ENCODE data around the gene DBR1. TPM values are rescaled to one million over a fixed set of nuclear protein-coding genes. Genes with fewer than 3 reads are reported as not detected.

Gene DBR1
- total and polyA plus RNA-seq, 2 of the 13 experiments (the other 11 are each of a cell fraction or from before 2014, with no cell fraction given) = 6.4 to 16.7 TPM

DNA sequence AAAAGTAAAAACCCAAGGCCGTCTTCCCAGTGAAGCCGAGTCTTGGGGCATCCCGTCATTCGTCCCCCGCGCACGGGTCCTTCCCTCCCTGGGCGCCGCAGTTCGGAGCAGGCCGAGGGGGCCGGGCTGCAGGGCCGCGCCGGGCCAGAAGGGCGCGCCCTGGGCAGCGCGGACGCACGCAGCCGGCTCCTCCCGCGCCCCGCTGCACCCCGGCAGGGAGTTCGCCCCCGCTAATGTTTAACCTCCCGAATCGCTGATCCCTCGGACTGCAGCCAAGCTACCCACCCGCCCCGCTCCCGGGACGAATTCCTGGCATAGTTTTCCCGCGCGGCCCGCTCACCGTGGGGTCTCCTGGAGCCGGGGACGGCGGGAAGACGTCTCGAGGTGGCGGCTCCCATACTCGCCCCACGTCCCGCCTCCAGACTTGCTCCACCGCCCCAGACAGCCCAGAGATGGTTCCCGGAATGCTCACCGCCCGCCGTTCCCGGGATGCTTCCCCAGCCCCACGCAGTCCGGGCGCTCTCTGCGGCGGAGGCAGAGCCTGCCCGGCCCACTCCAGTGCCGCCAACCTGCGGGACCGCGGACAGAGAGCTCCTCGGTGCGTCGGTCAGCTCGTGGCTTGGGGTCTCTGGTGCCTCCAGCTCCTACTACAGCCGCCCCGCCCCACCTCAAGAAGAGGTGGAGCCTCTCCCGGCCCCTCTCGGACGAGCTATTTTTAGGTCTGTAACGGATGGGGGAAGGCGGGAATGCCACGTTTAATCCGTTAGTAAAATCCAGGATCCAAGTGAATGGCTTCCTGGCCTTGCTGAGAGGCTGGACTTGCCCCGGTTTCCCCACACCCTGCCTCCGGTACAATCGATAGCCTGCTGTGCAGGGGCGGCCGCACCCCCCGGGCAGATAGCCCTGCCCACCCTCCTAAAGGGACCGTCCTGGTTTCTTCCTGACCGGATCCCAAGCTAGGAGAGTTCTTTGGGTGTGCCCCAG, 59.4 kb downstream of the DBR1 start, which contains the start of gene DZIP1L (continued):
- TF ChIP-seq, protein P1, sequence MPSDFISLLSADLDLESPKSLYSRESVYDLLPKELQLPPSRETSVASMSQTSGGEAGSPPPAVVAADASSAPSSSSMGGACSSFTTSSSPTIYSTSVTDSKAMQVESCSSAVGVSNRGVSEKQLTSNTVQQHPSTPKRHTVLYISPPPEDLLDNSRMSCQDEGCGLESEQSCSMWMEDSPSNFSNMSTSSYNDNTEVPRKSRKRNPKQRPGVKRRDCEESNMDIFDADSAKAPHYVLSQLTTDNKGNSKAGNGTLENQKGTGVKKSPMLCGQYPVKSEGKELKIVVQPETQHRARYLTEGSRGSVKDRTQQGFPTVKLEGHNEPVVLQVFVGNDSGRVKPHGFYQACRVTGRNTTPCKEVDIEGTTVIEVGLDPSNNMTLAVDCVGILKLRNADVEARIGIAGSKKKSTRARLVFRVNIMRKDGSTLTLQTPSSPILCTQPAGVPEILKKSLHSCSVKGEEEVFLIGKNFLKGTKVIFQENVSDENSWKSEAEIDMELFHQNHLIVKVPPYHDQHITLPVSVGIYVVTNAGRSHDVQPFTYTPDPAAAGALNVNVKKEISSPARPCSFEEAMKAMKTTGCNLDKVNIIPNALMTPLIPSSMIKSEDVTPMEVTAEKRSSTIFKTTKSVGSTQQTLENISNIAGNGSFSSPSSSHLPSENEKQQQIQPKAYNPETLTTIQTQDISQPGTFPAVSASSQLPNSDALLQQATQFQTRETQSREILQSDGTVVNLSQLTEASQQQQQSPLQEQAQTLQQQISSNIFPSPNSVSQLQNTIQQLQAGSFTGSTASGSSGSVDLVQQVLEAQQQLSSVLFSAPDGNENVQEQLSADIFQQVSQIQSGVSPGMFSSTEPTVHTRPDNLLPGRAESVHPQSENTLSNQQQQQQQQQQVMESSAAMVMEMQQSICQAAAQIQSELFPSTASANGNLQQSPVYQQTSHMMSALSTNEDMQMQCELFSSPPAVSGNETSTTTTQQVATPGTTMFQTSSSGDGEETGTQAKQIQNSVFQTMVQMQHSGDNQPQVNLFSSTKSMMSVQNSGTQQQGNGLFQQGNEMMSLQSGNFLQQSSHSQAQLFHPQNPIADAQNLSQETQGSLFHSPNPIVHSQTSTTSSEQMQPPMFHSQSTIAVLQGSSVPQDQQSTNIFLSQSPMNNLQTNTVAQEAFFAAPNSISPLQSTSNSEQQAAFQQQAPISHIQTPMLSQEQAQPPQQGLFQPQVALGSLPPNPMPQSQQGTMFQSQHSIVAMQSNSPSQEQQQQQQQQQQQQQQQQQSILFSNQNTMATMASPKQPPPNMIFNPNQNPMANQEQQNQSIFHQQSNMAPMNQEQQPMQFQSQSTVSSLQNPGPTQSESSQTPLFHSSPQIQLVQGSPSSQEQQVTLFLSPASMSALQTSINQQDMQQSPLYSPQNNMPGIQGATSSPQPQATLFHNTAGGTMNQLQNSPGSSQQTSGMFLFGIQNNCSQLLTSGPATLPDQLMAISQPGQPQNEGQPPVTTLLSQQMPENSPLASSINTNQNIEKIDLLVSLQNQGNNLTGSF (CRISPR knock-in tag; IDR thresholded peaks at IDR 0.05) = no peak
- TF ChIP-seq GATAD1 (CRISPR knock-in tag; IDR thresholded peaks at IDR 0.05) = no peak
- TF ChIP-seq, protein P2, sequence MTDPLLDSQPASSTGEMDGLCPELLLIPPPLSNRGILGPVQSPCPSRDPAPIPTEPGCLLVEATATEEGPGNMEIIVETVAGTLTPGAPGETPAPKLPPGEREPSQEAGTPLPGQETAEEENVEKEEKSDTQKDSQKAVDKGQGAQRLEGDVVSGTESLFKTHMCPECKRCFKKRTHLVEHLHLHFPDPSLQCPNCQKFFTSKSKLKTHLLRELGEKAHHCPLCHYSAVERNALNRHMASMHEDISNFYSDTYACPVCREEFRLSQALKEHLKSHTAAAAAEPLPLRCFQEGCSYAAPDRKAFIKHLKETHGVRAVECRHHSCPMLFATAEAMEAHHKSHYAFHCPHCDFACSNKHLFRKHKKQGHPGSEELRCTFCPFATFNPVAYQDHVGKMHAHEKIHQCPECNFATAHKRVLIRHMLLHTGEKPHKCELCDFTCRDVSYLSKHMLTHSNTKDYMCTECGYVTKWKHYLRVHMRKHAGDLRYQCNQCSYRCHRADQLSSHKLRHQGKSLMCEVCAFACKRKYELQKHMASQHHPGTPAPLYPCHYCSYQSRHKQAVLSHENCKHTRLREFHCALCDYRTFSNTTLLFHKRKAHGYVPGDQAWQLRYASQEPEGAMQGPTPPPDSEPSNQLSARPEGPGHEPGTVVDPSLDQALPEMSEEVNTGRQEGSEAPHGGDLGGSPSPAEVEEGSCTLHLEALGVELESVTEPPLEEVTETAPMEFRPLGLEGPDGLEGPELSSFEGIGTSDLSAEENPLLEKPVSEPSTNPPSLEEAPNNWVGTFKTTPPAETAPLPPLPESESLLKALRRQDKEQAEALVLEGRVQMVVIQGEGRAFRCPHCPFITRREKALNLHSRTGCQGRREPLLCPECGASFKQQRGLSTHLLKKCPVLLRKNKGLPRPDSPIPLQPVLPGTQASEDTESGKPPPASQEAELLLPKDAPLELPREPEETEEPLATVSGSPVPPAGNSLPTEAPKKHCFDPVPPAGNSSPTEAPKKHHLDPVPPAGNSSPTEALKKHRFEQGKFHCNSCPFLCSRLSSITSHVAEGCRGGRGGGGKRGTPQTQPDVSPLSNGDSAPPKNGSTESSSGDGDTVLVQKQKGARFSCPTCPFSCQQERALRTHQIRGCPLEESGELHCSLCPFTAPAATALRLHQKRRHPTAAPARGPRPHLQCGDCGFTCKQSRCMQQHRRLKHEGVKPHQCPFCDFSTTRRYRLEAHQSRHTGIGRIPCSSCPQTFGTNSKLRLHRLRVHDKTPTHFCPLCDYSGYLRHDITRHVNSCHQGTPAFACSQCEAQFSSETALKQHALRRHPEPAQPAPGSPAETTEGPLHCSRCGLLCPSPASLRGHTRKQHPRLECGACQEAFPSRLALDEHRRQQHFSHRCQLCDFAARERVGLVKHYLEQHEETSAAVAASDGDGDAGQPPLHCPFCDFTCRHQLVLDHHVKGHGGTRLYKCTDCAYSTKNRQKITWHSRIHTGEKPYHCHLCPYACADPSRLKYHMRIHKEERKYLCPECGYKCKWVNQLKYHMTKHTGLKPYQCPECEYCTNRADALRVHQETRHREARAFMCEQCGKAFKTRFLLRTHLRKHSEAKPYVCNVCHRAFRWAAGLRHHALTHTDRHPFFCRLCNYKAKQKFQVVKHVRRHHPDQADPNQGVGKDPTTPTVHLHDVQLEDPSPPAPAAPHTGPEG (CRISPR knock-in tag; IDR thresholded peaks at IDR 0.05) = no peak
- no peak for TF ChIP-seq ARID5B (CRISPR knock-in tag; IDR thresholded peaks at IDR 0.05)
- no peak for TF ChIP-seq KDM5A (IDR thresholded peaks at IDR 0.05; ENCODE audit: borderline replicate concordance, low read length)
- no peak for TF ChIP-seq ZNF772 (CRISPR knock-in tag; IDR thresholded peaks at IDR 0.05)
